Neutrophil (primary cell): ENCODE measurements around the gene TLL1.

Source experiments
- H3K27ac ChIP-seq: fragments of 200-600 bp; sonication (generic); 2 replicates; pipeline ENCODE4 v1.5.1; 2016; ENCODE audit warnings: mild to moderate bottlenecking, moderate library complexity
- H3K27me3 ChIP-seq: fragments of 200-600 bp; sonication (generic); 2 replicates; pipeline ENCODE4 v1.6.0; 2016; ENCODE audit warnings: mild to moderate bottlenecking
- H3K36me3 ChIP-seq: fragments of 200-600 bp; sonication (generic); 2 replicates; pipeline ENCODE4 v1.5.1; 2017
- H3K4me1 ChIP-seq, 2 experiments: fragments of 200-600 bp in 1 of 2; sonication (generic) in 1 of 2; 1 replicate in 1 of 2; 2 replicates in 1 of 2; pipeline versions ENCODE4 v1.5.1 to v1.6.1; 2013 to 2016; ENCODE audit warnings: low read depth in 1 of 2, low read length in 1 of 2, mild to moderate bottlenecking in 1 of 2, moderate library complexity in 1 of 2; ENCODE audit not compliant: control insufficient read depth in 1 of 2, insufficient read depth in 1 of 2
- H3K4me3 ChIP-seq, 2 experiments: fragments of 200-600 bp in 1 of 2; sonication (generic) in 1 of 2; 1 replicate in 1 of 2; 2 replicates in 1 of 2; pipeline ENCODE4 v1.5.1; 2013 to 2016; ENCODE audit warnings: low read depth in 1 of 2, low read length in 1 of 2, mild to moderate bottlenecking in 1 of 2, moderate library complexity in 1 of 2
- H3K9me3 ChIP-seq: fragments of 200-600 bp; sonication (generic); 2 replicates; pipeline ENCODE4 v1.5.1; 2016
- CTCF ChIP-seq: fragments of 200-600 bp; sonication (generic); IDR thresholded peaks from 2 replicates; pipeline ENCODE4 v1.5.1; 2016; ENCODE audit warnings: antibody characterized with exemption

The TLL1 gene

DNA sequence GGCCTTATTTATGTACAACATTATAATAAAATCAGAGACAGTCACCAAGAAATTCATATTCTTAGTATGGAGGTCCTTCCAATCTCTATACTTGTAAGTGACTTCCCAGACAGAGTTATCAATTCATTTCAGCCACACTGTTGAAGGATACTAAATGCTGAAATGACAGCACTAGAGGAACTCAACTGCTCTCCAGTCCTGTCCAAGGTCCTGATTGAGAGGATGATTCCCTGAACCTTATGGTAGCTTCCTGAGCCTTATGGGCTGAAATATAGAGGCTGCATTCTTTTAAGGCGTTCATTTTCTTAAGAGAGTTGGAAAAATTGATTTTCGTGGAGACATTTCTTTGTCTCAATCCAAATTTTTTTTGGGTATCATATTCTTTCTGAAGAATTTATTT, 205.9 kb downstream of the TLL1 start:
- no peak for TF ChIP-seq CTCF
- Histone ChIP-seq H3K27ac (no peak overlapping the region), H3K36me3 (no peaks in the 10 kb centered on the region), H3K4me1 (no peaks in the 10 kb centered on the region), H3K27me3 (no peaks in the 10 kb centered on the region), H3K4me3 (no peak overlapping the region), H3K9me3 (no peaks in the 10 kb centered on the region)

DNA sequence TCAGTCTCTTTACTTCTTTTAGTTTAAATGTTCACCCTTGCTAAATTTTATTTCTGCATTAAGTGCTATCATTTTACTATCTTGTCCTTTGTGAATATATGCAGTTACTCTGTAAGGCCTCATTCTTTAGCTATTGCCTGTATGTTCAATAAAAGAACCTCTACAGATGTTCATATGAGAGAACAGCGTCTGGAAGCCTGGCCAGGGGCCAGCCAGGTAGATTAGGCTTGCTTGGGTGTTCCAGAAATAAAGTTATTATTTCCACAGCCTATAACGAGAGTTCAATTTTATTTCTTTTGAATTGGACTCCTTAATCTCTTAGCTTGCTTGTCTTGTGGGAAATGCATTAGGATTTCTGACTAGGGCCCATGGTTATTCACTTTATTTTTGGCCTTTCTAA, 214.5 kb downstream of the TLL1 start:
- no peaks in the 10 kb centered on the region for H3K4me1 ChIP-seq
- H3K9me3 ChIP-seq, result no peaks in the 10 kb centered on the region
- H3K36me3 ChIP-seq, result no peaks in the 10 kb centered on the region
- no peak overlapping the region for H3K27ac ChIP-seq
- H3K27me3 ChIP-seq, result no peaks in the 10 kb centered on the region
- H3K4me3 ChIP-seq, result no peak overlapping the region
- no peak for TF ChIP-seq CTCF

DNA sequence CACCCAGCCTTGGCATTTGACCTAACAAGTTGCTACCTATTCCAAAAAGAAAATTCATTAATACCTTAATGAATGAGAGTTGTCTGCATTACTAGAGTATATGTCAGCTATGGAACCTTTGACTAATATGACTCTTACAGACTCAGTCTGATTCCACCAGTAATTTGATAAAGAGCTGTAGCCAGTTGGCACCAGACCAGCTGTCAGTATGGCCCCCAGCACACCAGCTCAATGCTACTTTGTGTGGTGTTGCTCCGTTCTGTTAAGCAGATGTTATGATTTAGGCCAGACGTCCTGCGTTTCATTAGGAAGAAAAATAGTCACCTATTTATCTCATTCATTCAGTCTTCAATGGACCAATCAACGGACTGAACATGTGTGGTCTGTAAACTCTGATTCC, 215.5 kb downstream of the TLL1 start:
- H3K27me3 ChIP-seq, result no peaks in the 10 kb centered on the region
- H3K27ac ChIP-seq, result no peak overlapping the region
- H3K9me3 ChIP-seq, result no peaks in the 10 kb centered on the region
- no peaks in the 10 kb centered on the region for H3K36me3 ChIP-seq
- H3K4me3 ChIP-seq, result no peak overlapping the region
- no peak for TF ChIP-seq CTCF
- no peaks in the 10 kb centered on the region for H3K4me1 ChIP-seq

DNA sequence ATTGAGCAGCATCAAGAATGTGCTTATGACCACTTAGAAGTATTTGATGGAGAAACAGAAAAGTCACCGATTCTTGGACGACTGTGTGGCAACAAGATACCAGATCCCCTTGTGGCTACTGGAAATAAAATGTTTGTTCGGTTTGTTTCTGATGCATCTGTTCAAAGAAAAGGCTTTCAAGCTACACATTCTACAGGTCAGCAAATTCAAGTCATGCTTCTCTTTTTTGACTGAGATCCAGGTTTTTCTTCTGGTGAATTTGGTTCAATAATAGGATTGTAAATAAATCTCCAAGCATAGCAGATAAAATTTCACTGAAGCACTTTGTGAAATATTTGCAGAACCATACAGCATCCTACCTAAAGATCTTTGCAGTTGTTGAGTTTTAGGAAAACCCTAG, 218.1 kb downstream of the TLL1 start:
- no peak for TF ChIP-seq CTCF
- Histone ChIP-seq H3K36me3 (no peaks in the 10 kb centered on the region), H3K4me3 (no peak overlapping the region), H3K27ac (no peak overlapping the region), H3K4me1 (no peaks in the 10 kb centered on the region), H3K9me3 (no peaks in the 10 kb centered on the region), H3K27me3 (no peaks in the 10 kb centered on the region)

- no peak for TF ChIP-seq CTCF
- no peaks in the 10 kb centered on the region for H3K9me3 ChIP-seq
- no peaks in the 10 kb centered on the region for H3K36me3 ChIP-seq
These were observed 219.0 kb downstream of the TLL1 start for GRCh38 chr4:166091912-166092510.

More at GRCh38 chr4:166091912-166092510, 219.0 kb downstream of the TLL1 start:
- no peak overlapping the region for H3K4me3 ChIP-seq
- H3K4me1 ChIP-seq, result no peaks in the 10 kb centered on the region
- H3K27ac ChIP-seq, result no peak overlapping the region
- H3K27me3 ChIP-seq, result no peaks in the 10 kb centered on the region
